MG63 (cell line): ENCODE measurements around the gene EVX2. TPM values are rescaled to one million over a fixed set of nuclear protein-coding genes. Genes with fewer than 3 reads are reported as not detected.
A peak's percentile ranks its signal among the peaks of the same experiment; 100 is the strongest.

Source experiments
- DNase-seq: peaks from one replicate; pipeline ENCODE4 v3.0.0-alpha.2; 2020
- H3K27me3 ChIP-seq: fragments of 250-450 bp; sonication (Bioruptor Pico); 2 replicates; pipeline ENCODE4 v1.5.1; 2020; ENCODE audit warnings: mild to moderate bottlenecking, moderate library complexity
- H3K36me3 ChIP-seq: fragments of 250-450 bp; sonication (Bioruptor Pico); 2 replicates; pipeline ENCODE4 v1.5.1; 2020; ENCODE audit warnings: mild to moderate bottlenecking, moderate library complexity
- H3K4me3 ChIP-seq: fragments of 250-450 bp; sonication (Bioruptor Pico); 2 replicates; pipeline ENCODE4 v1.5.1; 2020; ENCODE audit warnings: mild to moderate bottlenecking, moderate library complexity
- H3K9me3 ChIP-seq: fragments of 250-450 bp; sonication (Bioruptor Pico); 2 replicates; pipeline ENCODE4 v1.5.1; 2020; ENCODE audit warnings: mild to moderate bottlenecking, moderate library complexity
- total RNA-seq: library from RNA; depleted of rRNA; stranded (reverse); fragments of >200 nt; shearing (Covaris generic); gene quantifications from 2 replicates; pipeline ENCODE4 v1.2.3, GENCODE V29; 2014; ENCODE audit warnings: low replicate concordance

The EVX2 gene
- total RNA-seq, 1 experiment from 2014 or later, result not detected

DNA sequence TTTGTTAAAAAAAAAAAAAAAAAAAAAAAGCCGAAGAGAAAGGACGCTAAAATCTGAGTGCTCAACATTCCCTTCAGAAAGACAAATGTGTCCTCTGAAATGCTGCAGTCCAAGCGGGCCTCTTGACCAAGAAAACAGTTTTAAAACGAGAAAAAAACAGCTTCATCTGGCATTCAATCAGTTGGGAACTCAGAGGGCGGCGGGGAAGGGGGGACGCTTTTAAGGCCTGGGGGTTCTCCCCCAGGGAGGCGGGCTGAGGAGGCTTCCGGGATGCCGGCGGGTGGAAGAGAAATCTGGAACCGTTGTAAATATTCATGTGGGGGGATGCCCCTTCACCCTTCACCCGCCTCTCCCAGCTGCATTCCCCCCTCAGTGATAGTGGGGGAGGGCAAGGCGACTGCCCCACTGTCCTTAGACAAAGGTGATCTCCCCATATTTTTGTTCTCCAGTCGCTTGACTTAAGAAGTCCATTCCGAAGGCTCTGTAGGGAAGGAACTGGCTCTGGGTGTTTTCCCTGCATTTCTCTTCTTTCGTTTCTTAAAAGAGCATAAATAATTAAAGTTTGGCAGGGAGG lies 20.1 kb upstream of the EVX2 start:
- Histone ChIP-seq H3K36me3 (peaks cover under 1% of the 10 kb centered on the region; the same call in 1 of the 2 replicates), H3K27me3 (no peaks in the 10 kb centered on the region), H3K9me3 (no peaks in the 10 kb centered on the region), H3K4me3 (peak overlapping the region; percentile 62)
- no peak for DNase-seq

- no peak for DNase-seq
- Histone ChIP-seq H3K27me3 (no peaks in the 10 kb centered on the region), H3K4me3 (peak overlapping the region; percentile 62)
Measured at GRCh38 chr2:176103194-176103593, 19.4 kb upstream of the EVX2 start.

GRCh38 chr2:176102309-176102866 lies 18.6 kb upstream of the EVX2 start:
- Histone ChIP-seq H3K9me3 (no peaks in the 10 kb centered on the region), H3K27me3 (peaks cover 2% of the 10 kb centered on the region; the same call in 1 of the 2 replicates), H3K4me3 (no peak overlapping the region), H3K36me3 (no peaks in the 10 kb centered on the region)
- DNase-seq, result no peak

More at GRCh38 chr2:176103194-176103593, 19.4 kb upstream of the EVX2 start:
- Histone ChIP-seq H3K9me3 (no peaks in the 10 kb centered on the region), H3K36me3 (no peaks in the 10 kb centered on the region)

GRCh38 chr2:176101842-176102241 lies 18.1 kb upstream of the EVX2 start:
- H3K4me3 ChIP-seq, result no peak overlapping the region

GRCh38 chr2:176101216-176101830 lies 17.6 kb upstream of the EVX2 start:
- H3K9me3 ChIP-seq, result no peaks in the 10 kb centered on the region
- no peak overlapping the region for H3K4me3 ChIP-seq
- no peak for DNase-seq
- peaks cover 2% of the 10 kb centered on the region; the same call in 1 of the 2 replicates for H3K27me3 ChIP-seq
- H3K36me3 ChIP-seq, result no peaks in the 10 kb centered on the region

More at GRCh38 chr2:176101842-176102241, 18.1 kb upstream of the EVX2 start:
- H3K27me3 ChIP-seq, result peaks cover 2% of the 10 kb centered on the region; the same call in 1 of the 2 replicates
- H3K36me3 ChIP-seq, result no peaks in the 10 kb centered on the region
- H3K9me3 ChIP-seq, result no peaks in the 10 kb centered on the region
- DNase-seq, result no peak

- H3K27me3 ChIP-seq, result peaks cover 2% of the 10 kb centered on the region; the same call in 1 of the 2 replicates
- DNase-seq, result no peak
- H3K36me3 ChIP-seq, result no peaks in the 10 kb centered on the region; the same call in 1 of the 2 replicates
- no peaks in the 10 kb centered on the region for H3K9me3 ChIP-seq
- H3K4me3 ChIP-seq, result no peak overlapping the region
Measured at GRCh38 chr2:176100547-176101140, 16.9 kb upstream of the EVX2 start.

- H3K9me3 ChIP-seq, result no peaks in the 10 kb centered on the region
- no peak within 1 kb of the TSS for H3K4me3 ChIP-seq
- no peak for DNase-seq
- peaks cover 2% of the 10 kb centered on the region; the same call in 1 of the 2 replicates for H3K27me3 ChIP-seq
- H3K36me3 ChIP-seq, result no peaks in the 10 kb centered on the region; the same call in 1 of the 2 replicates
Measured at GRCh38 chr2:176099728-176100546, 16.2 kb upstream of the EVX2 start, which contains the start of gene HOXD12. HOXD12 (plus strand) TSS chr2:176099795; CDS start chr2:176099802, 7 bp downstream.

GRCh38 chr2:176099159-176099727 lies 15.5 kb upstream of the EVX2 start:
- no peak for DNase-seq
- Histone ChIP-seq H3K27me3 (peaks cover 2% of the 10 kb centered on the region; the same call in 1 of the 2 replicates), H3K9me3 (no peaks in the 10 kb centered on the region), H3K36me3 (peaks cover 4% of the 10 kb centered on the region; the same call in 1 of the 2 replicates), H3K4me3 (no peak overlapping the region)

GRCh38 chr2:176098366-176099158 lies 14.8 kb upstream of the EVX2 start:
- DNase-seq, result no peak
- Histone ChIP-seq H3K36me3 (peaks cover 4% of the 10 kb centered on the region; the same call in 1 of the 2 replicates), H3K27me3 (peaks cover 2% of the 10 kb centered on the region; the same call in 1 of the 2 replicates), H3K4me3 (no peak overlapping the region), H3K9me3 (no peaks in the 10 kb centered on the region)

DNA sequence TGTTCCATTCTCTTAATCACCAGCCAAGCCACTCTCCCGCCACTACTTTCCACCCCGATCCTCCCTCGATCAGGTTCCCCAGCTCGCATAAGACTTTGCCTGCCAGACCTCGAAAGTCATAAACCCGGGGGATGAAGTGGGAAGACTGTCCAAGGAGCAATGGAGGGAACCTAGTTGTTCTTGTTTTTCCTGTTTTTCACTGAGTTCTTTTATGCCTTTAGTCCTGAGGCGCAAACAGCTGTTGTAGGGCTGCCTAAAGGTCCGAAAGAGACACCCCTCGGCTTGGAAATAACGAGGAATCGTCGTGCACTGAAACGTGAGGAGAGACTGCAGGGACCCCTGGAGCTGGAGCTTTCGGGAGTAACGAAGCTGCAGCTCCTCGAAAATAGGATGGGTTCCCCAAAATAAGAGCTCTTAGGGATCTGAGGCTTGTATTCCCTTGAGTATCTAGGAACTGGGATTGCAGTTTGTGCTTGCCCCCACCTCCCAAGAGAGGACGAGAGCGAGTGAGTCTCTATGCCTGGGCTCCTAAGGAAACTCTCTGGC lies 14.1 kb upstream of the EVX2 start:
- Histone ChIP-seq H3K36me3 (peaks cover 4% of the 10 kb centered on the region; the same call in 1 of the 2 replicates), H3K27me3 (peaks cover 2% of the 10 kb centered on the region; the same call in 1 of the 2 replicates), H3K9me3 (no peaks in the 10 kb centered on the region), H3K4me3 (peak overlapping the region; percentile 63)
- DNase-seq, result no peak

DNA sequence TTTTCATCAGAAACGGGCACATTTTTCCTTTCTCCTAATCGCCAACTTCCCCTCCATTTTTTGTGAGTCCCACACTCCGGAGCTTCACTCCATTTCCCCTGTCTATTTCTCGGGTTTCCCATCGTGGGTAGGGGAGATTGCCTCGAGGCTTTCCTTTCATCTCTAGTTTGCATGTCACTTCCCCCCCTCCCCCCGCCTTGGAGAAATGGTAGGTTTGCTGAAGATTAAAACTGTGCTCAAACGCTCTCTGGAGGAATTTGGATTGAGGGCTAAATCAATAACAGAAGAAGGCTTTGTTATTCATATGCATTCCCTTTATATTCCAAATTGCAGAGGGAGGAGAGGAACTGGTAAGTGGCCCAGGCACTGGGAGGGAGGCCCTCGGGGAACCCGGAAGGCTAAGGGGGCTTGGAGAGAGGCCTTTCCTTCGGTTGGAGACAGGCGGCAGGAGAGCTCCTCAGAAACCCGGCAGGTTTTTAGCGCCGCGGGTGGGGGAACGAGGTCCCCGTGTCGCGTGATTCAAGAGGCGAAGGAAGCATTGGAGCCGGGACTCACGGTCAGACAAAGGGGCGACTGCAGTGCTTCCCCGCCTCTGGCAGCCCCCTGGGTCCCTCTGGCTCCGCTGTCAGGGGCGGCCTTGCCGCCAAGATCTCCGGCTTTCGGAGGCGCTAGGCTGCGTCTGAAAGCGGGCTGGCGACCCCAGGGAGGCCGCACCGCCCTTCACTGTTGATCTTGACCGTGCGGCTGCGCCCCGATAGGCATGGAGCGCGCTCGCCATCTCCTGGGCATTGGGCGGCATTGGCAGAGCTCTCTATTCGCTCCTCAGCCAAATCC lies 13.4 kb upstream of the EVX2 start:
- peaks cover 4% of the 10 kb centered on the region; the same call in 1 of the 2 replicates for H3K36me3 ChIP-seq
- no peaks in the 10 kb centered on the region for H3K9me3 ChIP-seq
- H3K4me3 ChIP-seq, result peak overlapping the region; percentile 63
- peaks cover 2% of the 10 kb centered on the region; the same call in 1 of the 2 replicates for H3K27me3 ChIP-seq
- DNase-seq, result peak; percentile 85

DNA sequence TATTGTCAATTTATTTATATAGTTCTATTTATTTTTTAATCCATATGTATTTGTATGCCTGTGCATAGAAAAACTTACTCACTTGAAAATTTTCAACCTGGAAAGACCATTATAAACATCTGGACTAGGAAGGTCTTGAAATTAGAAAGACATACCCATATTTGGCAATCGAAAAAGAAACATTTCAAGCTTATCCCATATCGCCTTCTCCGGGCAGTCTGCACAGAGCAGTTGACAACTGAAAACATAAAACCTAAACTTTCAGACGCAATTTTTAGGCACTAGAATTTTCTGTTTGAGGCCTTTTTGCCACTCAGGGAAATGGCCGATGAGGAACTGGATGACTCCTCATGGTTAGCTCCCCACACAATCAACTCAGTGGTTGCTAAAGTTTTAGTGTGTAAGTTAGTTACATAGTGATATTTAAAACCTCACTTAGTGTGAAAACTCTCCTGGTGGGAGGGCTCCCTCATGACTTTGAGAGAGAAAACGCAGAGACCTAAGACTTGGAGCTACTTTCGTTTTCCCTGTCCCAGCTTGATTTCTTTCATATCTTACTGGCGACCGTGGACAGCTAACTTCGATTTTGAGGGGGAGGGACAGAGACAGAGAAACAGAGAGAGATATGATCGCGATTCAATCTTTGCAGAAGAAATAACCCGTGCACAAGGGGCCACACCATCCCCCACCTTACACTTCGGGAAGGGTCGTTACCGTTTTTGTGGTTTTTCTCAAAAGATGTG lies 12.7 kb upstream of the EVX2 start:
- Histone ChIP-seq H3K27me3 (peaks cover 2% of the 10 kb centered on the region; the same call in 1 of the 2 replicates), H3K36me3 (peaks cover 4% of the 10 kb centered on the region; the same call in 1 of the 2 replicates), H3K4me3 (peak overlapping the region; percentile 63), H3K9me3 (no peaks in the 10 kb centered on the region)
- no peak for DNase-seq

DNA sequence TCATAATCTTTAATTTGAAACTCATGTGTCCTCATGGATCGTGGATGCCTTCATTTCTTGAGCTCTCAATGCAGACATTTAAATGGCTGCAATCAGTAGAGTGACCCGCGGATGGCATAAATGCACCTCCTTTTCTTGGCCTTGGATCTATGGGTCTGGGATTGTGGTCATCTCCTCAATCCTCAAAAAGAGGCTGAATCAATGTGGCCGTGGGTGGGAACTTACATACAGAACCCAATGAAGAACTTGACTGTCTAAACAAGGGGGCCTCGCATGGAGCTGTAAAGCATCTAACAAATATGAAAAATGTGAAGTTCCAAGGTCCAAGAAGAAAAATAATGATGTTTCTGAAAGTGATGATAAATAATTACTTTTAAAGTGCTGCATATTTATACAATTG lies 11.7 kb upstream of the EVX2 start:
- Histone ChIP-seq H3K4me3 (no peak overlapping the region), H3K9me3 (no peaks in the 10 kb centered on the region), H3K27me3 (peaks cover 2% of the 10 kb centered on the region; the same call in 1 of the 2 replicates), H3K36me3 (peaks cover 4% of the 10 kb centered on the region; the same call in 1 of the 2 replicates)
- no peak for DNase-seq
